GM18861 (cell line): ENCODE measurements around the gene STPG3.
A peak's percentile ranks its signal among the peaks of the same experiment; 100 is the strongest.

Experiments used
- ATAC-seq: cut with Tn5 transposase; IDR thresholded peaks from one replicate; pipeline ENCODE4 v1.9.1; 2021; ENCODE audit not compliant: unreplicated experiment

Gene STPG3

GRCh38 chr9:137221506-137222111, 29.5 kb upstream of the STPG3 start:
- ATAC-seq, result no peak

GRCh38 chr9:137222190-137223077, 28.7 kb upstream of the STPG3 start, which contains the start of gene RNF208:
Gene RNF208, minus strand, starts transcription at chr9:137222240. Its CDS starts 1,028 bp downstream, at chr9:137221212.
- ATAC-seq, result peak; percentile 2

- ATAC-seq, result peak; percentile 60
Observed at GRCh38 chr9:137223078-137223970, 27.8 kb upstream of the STPG3 start.

- no peak for ATAC-seq
Observed at GRCh38 chr9:137224830-137225694, 26.0 kb upstream of the STPG3 start, which contains the start of gene CYSRT1. Gene CYSRT1, plus strand, starts transcription at chr9:137225174. Its CDS starts 448 bp downstream, at chr9:137225622.

GRCh38 chr9:137225699-137226331, 25.3 kb upstream of the STPG3 start:
- ATAC-seq, result no peak

GRCh38 chr9:137226338-137227053, 24.6 kb upstream of the STPG3 start:
- ATAC-seq, result no peak

- no peak for ATAC-seq
Observed at GRCh38 chr9:137227054-137227852, 23.8 kb upstream of the STPG3 start, which contains the start of gene RNF224. Gene RNF224, plus strand, starts transcription at chr9:137227502. Its CDS starts 834 bp downstream, at chr9:137228336.

GRCh38 chr9:137227853-137228505, 23.1 kb upstream of the STPG3 start:
- no peak for ATAC-seq

- no peak for ATAC-seq
Observed at GRCh38 chr9:137228506-137228967, 22.5 kb upstream of the STPG3 start.

- no peak for ATAC-seq
Observed at GRCh38 chr9:137228968-137229896, 21.9 kb upstream of the STPG3 start.

GRCh38 chr9:137229903-137230704, 21.0 kb upstream of the STPG3 start:
- ATAC-seq, result no peak

- no peak for ATAC-seq
Observed at GRCh38 chr9:137230705-137231371, 20.2 kb upstream of the STPG3 start, which contains the start of gene SLC34A3. Gene SLC34A3, plus strand, starts transcription at chr9:137230901. Its CDS starts 802 bp downstream, at chr9:137231703.

GRCh38 chr9:137231372-137232039, 19.6 kb upstream of the STPG3 start:
- ATAC-seq, result no peak

GRCh38 chr9:137232101-137232500, 19.0 kb upstream of the STPG3 start:
- ATAC-seq, result no peak
